ENCODE data around the gene OVCA2.

- TF ChIP-seq POLR2A (IDR thresholded peaks at IDR 0.05) (no peak), CTCF (IDR thresholded peaks at IDR 0.05) (no peak)
These were observed 2.0 kb downstream of the OVCA2 start for GRCh38 chr17:2043785-2044184.

Data from testis (tissue), 2 donors.